Stimulated activated memory B cell treated with anti-CD40 and anti-IgM and Interleukin-4, amounts not matched to agents 10 μg/mL and 1 μg/mL and 100 μg/mL, for 72 hours (primary cell): ENCODE measurements around the gene SURF6.
"Not testable (repeated sequence)": the region's sequence is repeated elsewhere in the genome, so short reads cannot be mapped to it uniquely, and the experiment has no call there.

Source experiments
- ATAC-seq: fragments of 150-1000 bp; cut with Tn5 transposase; 2 replicates; pipeline ENCODE4 v1.10.0; 2021
- H3K27ac Mint-ChIP-seq: one replicate; pipeline ENCODE4 v1.8.0; 2022; ENCODE audit warnings: mild to moderate bottlenecking, mixed read lengths
- H3K27me3 Mint-ChIP-seq: one replicate; pipeline ENCODE4 v1.8.0; 2022; ENCODE audit warnings: mixed read lengths
- H3K36me3 Mint-ChIP-seq: one replicate; pipeline ENCODE4 v1.8.0; 2022; ENCODE audit warnings: mixed read lengths
- H3K4me1 Mint-ChIP-seq: one replicate; pipeline ENCODE4 v1.8.0; 2022; ENCODE audit warnings: mixed read lengths
- H3K4me3 Mint-ChIP-seq: one replicate; pipeline ENCODE4 v1.8.0; 2022; ENCODE audit warnings: mild to moderate bottlenecking, moderate library complexity, mixed read lengths
- H3K9me3 Mint-ChIP-seq: one replicate; pipeline ENCODE4 v1.8.0; 2022; ENCODE audit warnings: mixed read lengths

The SURF6 gene

DNA sequence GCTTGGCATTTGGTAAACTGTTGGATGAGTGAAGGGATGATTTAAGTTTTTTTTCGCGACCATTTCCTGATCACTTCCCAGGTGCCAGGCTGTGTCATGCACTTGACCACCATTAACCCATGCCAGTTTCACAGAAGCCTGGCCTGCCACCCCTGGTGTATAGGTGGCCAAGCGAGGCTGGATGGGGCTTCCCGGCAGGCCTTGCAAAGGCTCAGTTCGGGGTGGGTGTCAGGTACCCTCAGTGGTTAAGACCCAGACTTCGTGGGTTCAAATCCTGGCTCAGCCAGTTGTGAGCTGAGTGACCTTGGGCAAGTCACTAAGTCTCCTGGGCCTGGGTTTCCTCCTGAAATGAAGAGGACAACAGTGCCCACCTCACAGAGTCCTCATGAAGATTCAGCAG lies 9.6 kb upstream of the SURF6 start:
- Mint-ChIP-seq H3K27me3 (no peaks in the 10 kb centered on the region), H3K4me1 (peaks cover 62% of the 10 kb centered on the region), H3K4me3 (no peak overlapping the region), H3K36me3 (peaks cover 50% of the 10 kb centered on the region), H3K9me3 (no peaks in the 10 kb centered on the region), H3K27ac (no peak overlapping the region)
- ATAC-seq = no peak

DNA sequence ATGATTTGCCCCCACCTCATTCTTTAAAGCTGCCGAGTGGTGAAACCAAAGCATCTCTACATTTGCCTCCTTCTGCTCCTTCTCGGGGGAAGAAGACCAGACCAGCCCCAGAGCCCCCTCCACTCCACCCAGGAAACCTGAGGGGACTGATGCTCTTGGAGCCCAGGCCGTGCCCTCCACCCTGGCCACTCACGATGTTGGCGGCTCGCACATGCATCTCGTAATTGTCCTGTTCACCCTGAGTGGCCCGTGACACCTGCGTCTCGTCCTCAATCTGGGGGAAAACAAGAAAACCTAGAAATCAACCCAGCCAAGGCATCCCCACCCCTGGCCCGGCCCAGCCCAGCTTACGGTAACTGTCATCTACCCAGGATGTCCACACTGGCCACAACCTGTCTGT lies 9.0 kb upstream of the SURF6 start:
- Mint-ChIP-seq H3K27me3 (no peaks in the 10 kb centered on the region), H3K4me3 (no peak overlapping the region), H3K27ac (no peak overlapping the region), H3K36me3 (peaks cover 50% of the 10 kb centered on the region), H3K4me1 (peaks cover 63% of the 10 kb centered on the region), H3K9me3 (no peaks in the 10 kb centered on the region)
- ATAC-seq = no peak

DNA sequence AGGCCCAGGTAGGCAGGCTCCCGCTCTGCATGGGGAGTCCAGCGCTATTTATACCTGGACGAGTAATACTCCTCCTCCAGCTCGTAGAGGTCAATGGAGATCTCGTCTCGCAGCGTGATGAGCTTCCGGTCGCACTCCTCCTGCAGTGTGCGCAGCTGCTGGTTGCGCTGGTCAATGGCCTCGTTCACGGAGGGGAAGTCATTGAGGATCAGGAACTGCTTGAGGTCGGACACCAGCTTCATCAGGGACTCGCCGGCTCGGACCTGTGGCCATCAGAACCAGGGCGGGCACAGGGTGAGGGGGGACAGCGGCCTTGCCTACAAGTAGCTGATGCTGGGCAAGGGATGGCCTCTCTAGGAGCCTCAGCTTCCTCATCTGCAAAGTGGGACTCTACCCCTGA lies 8.1 kb upstream of the SURF6 start:
- no peak for ATAC-seq
- Mint-ChIP-seq H3K27ac (no peak overlapping the region), H3K4me1 (peaks cover 63% of the 10 kb centered on the region), H3K27me3 (no peaks in the 10 kb centered on the region), H3K9me3 (no peaks in the 10 kb centered on the region), H3K36me3 (peaks cover 50% of the 10 kb centered on the region), H3K4me3 (no peak overlapping the region)

DNA sequence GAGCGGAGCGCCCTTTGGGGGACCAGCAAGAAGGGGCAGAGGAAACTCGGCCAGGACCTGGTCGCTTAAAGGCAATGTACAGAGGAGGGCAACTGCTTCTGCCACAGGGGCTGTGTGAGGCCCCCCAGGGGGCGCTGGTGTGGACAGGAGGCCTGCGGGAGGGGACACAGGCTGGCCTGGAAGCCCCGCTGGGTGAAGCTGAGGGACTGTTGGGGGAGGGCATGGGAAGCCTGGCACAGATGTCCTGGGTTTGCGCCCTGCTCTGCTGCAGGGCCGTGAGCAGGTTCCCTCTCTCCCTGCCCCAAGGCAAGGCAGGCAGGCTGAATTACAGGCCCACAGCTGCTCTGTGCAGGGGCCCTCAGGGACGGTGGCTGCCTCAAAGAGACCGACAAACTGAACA lies 6.6 kb upstream of the SURF6 start:
- H3K27ac Mint-ChIP-seq = peak overlapping the region; percentile 79
- H3K36me3 Mint-ChIP-seq = peaks cover 48% of the 10 kb centered on the region
- no peak for ATAC-seq
- H3K9me3 Mint-ChIP-seq = no peaks in the 10 kb centered on the region
- no peak overlapping the region for H3K4me3 Mint-ChIP-seq
- peaks cover 65% of the 10 kb centered on the region for H3K4me1 Mint-ChIP-seq
- no peaks in the 10 kb centered on the region for H3K27me3 Mint-ChIP-seq

DNA sequence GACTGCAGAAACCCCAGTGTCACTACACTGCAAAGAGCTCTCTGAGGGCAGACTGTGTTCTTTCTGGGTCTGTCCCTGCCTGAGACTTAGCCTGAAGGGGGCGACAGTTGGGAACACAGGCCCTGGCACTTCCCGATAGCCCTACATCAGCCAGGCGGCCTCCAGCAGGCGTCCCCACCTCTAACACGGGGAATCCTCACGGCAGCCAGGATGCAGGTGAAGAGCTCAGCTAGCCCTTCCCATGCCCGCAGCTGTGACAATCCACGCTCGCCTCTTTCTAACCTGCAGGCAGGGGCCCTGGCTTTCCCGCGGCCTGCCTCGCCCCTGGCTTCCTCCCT lies 6.0 kb upstream of the SURF6 start:
- Mint-ChIP-seq H3K4me1 (peaks cover 66% of the 10 kb centered on the region), H3K36me3 (peaks cover 48% of the 10 kb centered on the region), H3K27ac (peak overlapping the region; percentile 79), H3K4me3 (no peak overlapping the region), H3K9me3 (no peaks in the 10 kb centered on the region), H3K27me3 (no peaks in the 10 kb centered on the region)
- no peak for ATAC-seq

DNA sequence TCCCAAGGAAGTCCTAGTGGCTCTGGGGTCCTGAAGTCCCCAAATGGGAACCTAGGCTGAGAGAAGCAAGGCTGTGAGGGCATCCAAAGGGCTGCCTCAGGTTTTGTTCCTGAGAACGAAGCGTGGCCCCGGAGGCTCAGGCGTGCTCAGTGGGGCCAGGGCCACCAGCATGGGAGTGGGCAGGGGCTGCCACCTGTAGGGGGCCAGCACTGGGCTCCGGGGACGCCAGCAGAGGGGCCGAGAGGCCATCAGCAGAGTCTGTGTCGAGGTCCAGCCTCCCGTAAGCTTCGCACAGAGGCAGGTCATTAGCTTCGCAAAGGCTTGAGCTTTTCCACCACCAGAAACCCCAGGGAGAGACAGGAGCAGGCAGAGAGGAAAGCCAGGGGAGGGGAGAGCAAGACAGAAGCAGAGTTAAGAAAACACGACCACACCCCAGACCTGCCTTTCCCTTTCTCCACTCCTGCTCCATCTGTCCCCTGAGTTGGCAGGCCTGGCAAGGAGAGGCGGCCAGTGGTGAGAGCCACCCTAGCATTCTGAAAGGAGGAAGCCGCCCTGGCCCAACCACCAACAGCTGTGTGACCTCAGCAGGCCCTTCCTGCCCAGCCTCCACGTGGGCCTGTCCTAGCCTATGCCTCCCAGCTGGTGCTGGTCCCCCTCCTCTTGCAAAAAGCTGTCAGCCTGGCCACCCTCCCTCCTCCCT lies 5.5 kb upstream of the SURF6 start:
- Mint-ChIP-seq H3K4me3 (no peak overlapping the region), H3K27me3 (no peaks in the 10 kb centered on the region), H3K27ac (peak overlapping the region; percentile 79), H3K4me1 (peaks cover 65% of the 10 kb centered on the region), H3K36me3 (peaks cover 48% of the 10 kb centered on the region), H3K9me3 (no peaks in the 10 kb centered on the region)
- peak; percentile 62 for ATAC-seq

DNA sequence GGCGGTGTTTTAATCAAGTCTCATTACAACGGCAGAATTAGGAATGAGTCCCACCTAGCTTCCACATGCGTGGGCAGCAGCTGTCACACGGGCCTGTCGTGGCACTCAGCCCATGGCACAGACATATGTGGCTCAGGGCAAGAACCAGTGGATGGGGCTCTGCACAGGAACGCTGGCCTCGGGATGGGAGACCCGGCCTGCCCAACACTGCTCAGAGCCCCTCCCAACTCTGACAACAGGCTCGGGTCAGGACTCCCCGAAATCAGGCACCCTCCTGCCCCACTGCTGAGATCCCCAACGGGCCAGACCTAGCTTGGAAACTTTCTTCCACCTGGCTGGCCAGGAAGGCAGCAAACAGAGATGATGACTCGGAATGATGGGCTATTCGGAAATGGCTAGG lies 4.9 kb upstream of the SURF6 start:
- ATAC-seq = no peak
- no peak overlapping the region for H3K4me3 Mint-ChIP-seq
- peaks cover 52% of the 10 kb centered on the region for H3K36me3 Mint-ChIP-seq
- peaks cover 65% of the 10 kb centered on the region for H3K4me1 Mint-ChIP-seq
- peak overlapping the region; percentile 79 for H3K27ac Mint-ChIP-seq
- H3K9me3 Mint-ChIP-seq = no peaks in the 10 kb centered on the region
- H3K27me3 Mint-ChIP-seq = no peaks in the 10 kb centered on the region

DNA sequence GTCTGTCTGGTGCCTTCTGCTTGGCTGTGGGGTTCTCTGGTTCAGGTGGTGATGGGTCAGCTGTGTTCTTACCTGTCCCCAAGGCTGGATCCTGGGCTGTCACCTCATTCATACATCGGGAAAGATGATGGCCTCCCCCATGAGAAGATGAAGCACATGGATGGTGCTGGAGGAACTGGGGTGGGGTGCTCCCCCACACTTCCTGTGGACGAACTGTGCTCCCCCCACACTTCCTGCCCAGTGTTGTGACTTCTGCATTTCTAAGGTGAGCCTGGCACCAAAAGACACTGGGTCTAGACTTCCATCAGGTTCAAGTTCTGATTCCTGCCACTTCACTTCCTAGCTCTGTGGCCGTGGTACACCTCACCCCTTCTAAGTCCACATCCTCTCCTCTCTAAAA lies 4.3 kb upstream of the SURF6 start:
- no peaks in the 10 kb centered on the region for H3K27me3 Mint-ChIP-seq
- H3K36me3 Mint-ChIP-seq = peaks cover 58% of the 10 kb centered on the region
- H3K4me1 Mint-ChIP-seq = peaks cover 71% of the 10 kb centered on the region
- H3K27ac Mint-ChIP-seq = peak overlapping the region; percentile 79
- peak; percentile 17 for ATAC-seq
- no peak overlapping the region for H3K4me3 Mint-ChIP-seq
- no peaks in the 10 kb centered on the region for H3K9me3 Mint-ChIP-seq

DNA sequence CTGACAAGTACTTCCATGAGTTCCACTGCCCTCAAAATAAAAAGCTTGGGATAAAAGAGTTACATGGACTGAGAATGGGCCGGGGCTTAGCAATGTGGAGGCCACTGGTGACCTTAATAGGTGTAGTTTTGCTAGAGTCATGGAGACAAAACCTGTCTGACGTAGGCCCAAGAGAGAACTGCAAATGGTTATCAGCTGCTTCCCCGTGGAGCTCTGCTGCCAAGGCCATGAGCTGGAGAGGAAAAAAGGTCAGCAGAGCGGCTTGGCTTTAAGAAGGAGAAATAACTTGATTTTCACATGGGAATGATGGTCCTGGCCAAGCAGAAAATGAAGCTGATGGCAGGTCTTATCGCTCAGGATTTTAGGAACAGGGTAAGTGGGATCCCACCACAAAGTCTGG lies 3.7 kb upstream of the SURF6 start:
- ATAC-seq = no peak
- no peaks in the 10 kb centered on the region for H3K9me3 Mint-ChIP-seq
- peak overlapping the region; percentile 79 for H3K27ac Mint-ChIP-seq
- H3K4me3 Mint-ChIP-seq = no peak overlapping the region
- peaks cover 76% of the 10 kb centered on the region for H3K4me1 Mint-ChIP-seq
- H3K36me3 Mint-ChIP-seq = peaks cover 59% of the 10 kb centered on the region
- H3K27me3 Mint-ChIP-seq = no peaks in the 10 kb centered on the region

DNA sequence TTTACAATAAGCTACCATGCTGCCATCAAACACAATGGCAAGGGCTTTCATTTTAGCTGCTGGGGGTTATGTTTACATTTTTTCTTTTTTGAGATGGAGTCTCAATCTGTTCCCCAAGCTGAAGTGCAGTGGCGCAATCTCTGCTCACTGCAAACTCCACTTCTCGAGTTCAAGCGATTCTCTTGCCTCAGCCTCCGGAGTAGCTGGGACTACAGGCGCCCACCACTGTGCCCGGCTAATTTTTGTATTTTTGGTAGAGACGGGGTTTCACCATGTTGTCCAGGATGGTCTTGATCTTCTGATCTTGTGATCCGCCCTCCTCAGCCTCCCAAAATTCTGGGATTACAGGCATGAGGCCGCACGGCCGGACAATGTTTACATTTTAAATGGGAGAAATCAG lies 1.1 kb downstream of the SURF6 start:
- not testable (repeated sequence) for H3K27me3 Mint-ChIP-seq, ATAC-seq, H3K9me3 Mint-ChIP-seq
- Mint-ChIP-seq H3K27ac (peak overlapping the region; percentile 94), H3K36me3 (peaks cover 73% of the 10 kb centered on the region), H3K4me3 (peak overlapping the region; percentile 98), H3K4me1 (peaks cover 77% of the 10 kb centered on the region)

DNA sequence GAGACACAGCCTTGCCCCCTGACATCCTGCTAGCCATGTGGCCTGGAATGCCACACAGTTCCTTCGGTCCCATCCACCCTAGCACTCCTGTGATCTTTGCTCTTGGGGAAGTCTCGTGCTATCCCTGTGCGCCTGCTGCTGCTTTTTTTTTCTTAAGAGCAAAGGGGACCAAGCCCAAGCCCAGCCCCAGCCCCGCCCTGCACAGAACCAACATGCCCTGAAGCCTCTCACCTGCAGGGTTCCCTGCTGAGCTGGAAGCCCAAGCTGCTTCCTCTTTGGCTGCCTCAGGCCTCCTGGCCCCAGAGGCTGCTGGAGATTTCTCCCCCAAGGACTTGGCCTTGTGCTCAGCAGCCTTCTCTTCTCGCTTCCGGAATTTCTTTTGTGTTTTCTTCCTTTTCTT lies 1.8 kb downstream of the SURF6 start:
- peaks cover 71% of the 10 kb centered on the region for H3K36me3 Mint-ChIP-seq
- no peaks in the 10 kb centered on the region for H3K9me3 Mint-ChIP-seq
- H3K4me3 Mint-ChIP-seq = peak overlapping the region; percentile 98
- no peak for ATAC-seq
- no peak overlapping the region for H3K27ac Mint-ChIP-seq
- H3K4me1 Mint-ChIP-seq = peaks cover 77% of the 10 kb centered on the region
- H3K27me3 Mint-ChIP-seq = no peaks in the 10 kb centered on the region

DNA sequence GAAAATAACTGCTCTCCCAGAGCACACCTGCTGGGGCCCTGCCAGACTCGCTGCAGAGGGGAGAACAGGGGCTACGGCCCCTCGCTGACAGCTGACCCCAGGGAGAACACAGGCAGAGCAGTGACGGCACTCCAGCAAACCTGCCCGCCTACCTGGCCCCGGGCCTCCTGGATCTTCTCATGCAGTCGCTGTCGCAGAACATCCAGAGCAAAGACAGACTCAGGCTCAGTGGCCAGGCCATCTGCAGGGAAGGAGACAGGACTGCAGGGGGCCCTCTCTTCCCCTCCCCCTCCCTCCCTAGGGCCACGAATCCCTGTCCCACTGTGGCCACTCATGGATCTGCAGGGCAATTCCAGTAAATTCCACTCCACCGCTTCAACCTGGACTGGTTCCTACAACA lies 2.4 kb downstream of the SURF6 start:
- Mint-ChIP-seq H3K4me1 (peaks cover 78% of the 10 kb centered on the region), H3K27ac (no peak overlapping the region), H3K9me3 (no peaks in the 10 kb centered on the region), H3K4me3 (no peak overlapping the region), H3K36me3 (peaks cover 71% of the 10 kb centered on the region), H3K27me3 (no peaks in the 10 kb centered on the region)
- no peak for ATAC-seq

DNA sequence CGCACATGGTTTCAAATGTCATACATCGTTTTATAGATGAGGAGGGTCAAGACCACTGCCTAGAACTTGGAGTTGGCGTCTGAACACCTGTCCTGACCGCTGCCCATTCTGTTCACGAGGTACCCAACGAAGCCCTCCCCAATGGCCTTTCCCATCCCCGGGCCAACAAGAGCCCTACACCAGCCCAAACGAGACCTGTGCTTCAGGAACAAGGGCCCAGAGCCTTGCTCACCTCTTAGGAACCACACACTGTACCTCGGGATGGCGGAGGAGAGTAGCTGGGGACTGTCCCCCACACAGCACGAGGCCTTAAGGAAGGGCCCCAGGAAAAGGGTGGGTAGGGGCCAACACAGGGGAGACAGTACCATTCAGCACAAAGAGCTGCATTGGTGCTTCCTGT lies 3.0 kb downstream of the SURF6 start:
- Mint-ChIP-seq H3K27ac (no peak overlapping the region), H3K4me1 (peaks cover 78% of the 10 kb centered on the region), H3K36me3 (peaks cover 69% of the 10 kb centered on the region), H3K9me3 (no peaks in the 10 kb centered on the region), H3K27me3 (no peaks in the 10 kb centered on the region), H3K4me3 (no peak overlapping the region)
- no peak for ATAC-seq

DNA sequence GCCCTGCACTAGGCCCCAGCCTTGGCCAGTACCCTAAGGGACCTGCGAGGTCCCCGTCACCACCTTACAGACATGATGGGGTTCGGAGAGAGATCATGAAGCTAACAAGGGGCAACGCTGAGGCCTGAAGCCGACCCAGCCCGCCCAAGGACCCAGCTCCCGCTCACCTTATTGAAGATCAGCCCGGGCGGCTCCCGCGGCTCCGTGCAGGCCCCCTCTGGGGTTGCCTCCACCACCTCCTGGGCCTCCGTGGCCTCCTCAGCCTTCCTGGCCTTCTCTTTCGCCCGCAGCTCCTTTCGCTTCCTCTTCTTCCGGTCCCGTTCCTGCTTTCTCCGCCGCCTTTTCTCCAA lies 3.6 kb downstream of the SURF6 start:
- Mint-ChIP-seq H3K4me3 (no peak overlapping the region), H3K9me3 (no peaks in the 10 kb centered on the region), H3K36me3 (peaks cover 66% of the 10 kb centered on the region), H3K27ac (no peak overlapping the region), H3K4me1 (peaks cover 72% of the 10 kb centered on the region), H3K27me3 (no peaks in the 10 kb centered on the region)
- ATAC-seq = no peak

DNA sequence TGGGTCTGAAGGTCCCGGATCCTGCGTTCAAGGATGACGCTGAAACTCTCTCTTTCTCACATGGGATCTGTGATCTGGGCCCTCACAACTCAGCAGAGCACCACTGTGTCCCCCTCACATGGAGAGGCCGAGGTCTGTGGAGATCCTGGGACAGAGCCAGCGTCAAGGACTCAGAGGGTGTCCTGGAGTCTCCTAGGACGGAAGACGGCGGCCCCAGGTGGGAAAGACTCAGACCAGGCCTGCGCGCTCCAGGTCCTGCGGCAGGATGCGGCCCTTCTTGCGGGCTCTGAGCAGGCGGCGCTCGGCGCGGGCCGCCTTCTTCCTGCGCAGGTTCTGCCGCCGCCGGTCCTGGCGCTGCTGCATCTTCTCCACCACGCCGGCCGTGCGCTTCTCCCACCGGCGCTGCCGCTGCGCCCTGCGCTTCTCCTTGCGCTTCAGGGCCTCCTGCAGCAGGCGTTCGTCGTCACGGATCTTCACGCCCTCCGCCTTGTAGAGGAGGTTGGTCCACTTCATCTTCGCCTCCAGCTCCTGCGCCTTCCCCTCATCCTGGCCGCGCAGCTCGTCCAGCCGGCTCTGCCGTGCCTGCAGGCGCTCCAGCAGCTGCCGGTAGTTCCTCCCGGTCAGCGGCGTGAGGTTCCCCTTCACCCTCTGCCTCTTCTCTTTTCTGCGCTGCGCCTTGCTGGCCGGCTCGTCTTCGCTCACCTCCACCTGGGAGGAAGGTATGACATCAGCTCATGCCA lies 4.2 kb downstream of the SURF6 start:
- no peak for ATAC-seq
- Mint-ChIP-seq H3K27me3 (no peaks in the 10 kb centered on the region), H3K9me3 (no peaks in the 10 kb centered on the region), H3K36me3 (peaks cover 66% of the 10 kb centered on the region), H3K27ac (no peak overlapping the region), H3K4me3 (no peak overlapping the region), H3K4me1 (peaks cover 69% of the 10 kb centered on the region)

DNA sequence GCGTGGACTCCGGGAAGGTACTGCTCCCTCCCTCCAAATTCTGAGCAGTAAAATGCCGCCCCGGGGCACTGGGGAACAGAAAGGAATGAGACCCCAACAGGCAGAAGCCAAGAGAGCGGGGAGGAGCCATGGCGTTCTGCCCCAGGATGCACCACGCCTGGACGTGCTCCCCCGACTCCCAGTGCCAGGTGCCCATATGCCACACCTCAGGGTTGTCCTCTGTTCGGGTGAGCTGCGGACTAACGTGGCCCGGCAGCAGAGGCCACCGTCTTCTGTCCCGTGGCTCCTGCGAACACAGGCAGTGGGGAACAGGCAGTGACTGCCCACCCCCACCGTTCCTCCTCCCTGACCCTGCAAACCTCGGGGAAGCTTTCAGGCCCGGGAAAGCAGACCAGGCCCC lies 4.8 kb downstream of the SURF6 start:
- H3K27ac Mint-ChIP-seq = no peak overlapping the region
- H3K27me3 Mint-ChIP-seq = no peaks in the 10 kb centered on the region
- no peaks in the 10 kb centered on the region for H3K9me3 Mint-ChIP-seq
- no peak for ATAC-seq
- H3K4me3 Mint-ChIP-seq = no peak overlapping the region
- H3K36me3 Mint-ChIP-seq = peaks cover 65% of the 10 kb centered on the region
- peaks cover 63% of the 10 kb centered on the region for H3K4me1 Mint-ChIP-seq
